MM.1S (cell line): ENCODE measurements around the gene DACH1.

Source experiments
- DNase-seq: peaks from one replicate; pipeline ENCODE4 v3.0.0-alpha.2; 2015
- H2AFZ ChIP-seq: fragments of 300-600 bp; sonication (generic); 2 replicates; pipeline ENCODE4 v1.6.0; 2016; ENCODE audit warnings: antibody characterized with exemption, low read length
- H3F3A ChIP-seq: fragments of 300-600 bp; sonication (generic); 2 replicates; pipeline ENCODE4 v1.6.1; 2016; ENCODE audit warnings: mild to moderate bottlenecking, antibody characterized with exemption, low read length, moderate library complexity, mixed read lengths; ENCODE audit not compliant: insufficient read depth
- H3K27ac ChIP-seq: fragments of 300-600 bp; sonication (generic); 2 replicates; pipeline ENCODE4 v1.5.1; 2016; ENCODE audit warnings: mild to moderate bottlenecking, low read length
- H3K27me3 ChIP-seq: fragments of 300-600 bp; sonication (generic); replicated peaks from 2 replicates; pipeline ENCODE4 v1.6.0; 2016; ENCODE audit warnings: low read length; ENCODE audit not compliant: insufficient read depth
- H3K36me3 ChIP-seq: fragments of 300-600 bp; sonication (generic); replicated peaks from 2 replicates; pipeline ENCODE4 v1.6.1; 2016; ENCODE audit warnings: mild to moderate bottlenecking, low read length, mixed read lengths; ENCODE audit not compliant: insufficient read depth
- H3K4me1 ChIP-seq: fragments of 300-600 bp; sonication (generic); 2 replicates; pipeline ENCODE4 v1.6.1; 2016; ENCODE audit warnings: low read length, mixed read lengths
- H3K4me2 ChIP-seq: fragments of 300-600 bp; sonication (generic); 2 replicates; pipeline ENCODE4 v1.6.0; 2016; ENCODE audit warnings: low read depth, low read length
- H3K4me3 ChIP-seq: fragments of 300-600 bp; sonication (generic); 2 replicates; pipeline ENCODE4 v1.5.1; 2016; ENCODE audit warnings: low read length, mixed read lengths
- H3K79me2 ChIP-seq: fragments of 300-600 bp; sonication (generic); 2 replicates; pipeline ENCODE4 v1.6.1; 2016; ENCODE audit warnings: mixed run types, low read length, mixed read lengths
- H3K9ac ChIP-seq: fragments of 300-600 bp; sonication (generic); 2 replicates; pipeline ENCODE4 v1.6.1; 2016; ENCODE audit warnings: low read length, mixed read lengths
- H3K9me2 ChIP-seq: fragments of 300-600 bp; sonication (generic); replicated peaks from 2 replicates; pipeline ENCODE4 v1.6.1; 2016; ENCODE audit warnings: mild to moderate bottlenecking, low read length, mixed read lengths; ENCODE audit not compliant: insufficient read depth
- H3K9me3 ChIP-seq: fragments of 300-600 bp; sonication (generic); replicated peaks from 2 replicates; pipeline ENCODE4 v1.6.1; 2016; ENCODE audit warnings: mild to moderate bottlenecking, low read length, mixed read lengths; ENCODE audit not compliant: insufficient read depth
- H4K20me1 ChIP-seq: fragments of 300-600 bp; sonication (generic); 2 replicates; pipeline ENCODE4 v1.6.1; 2016; ENCODE audit warnings: mild to moderate bottlenecking, low read length, moderate library complexity, mixed read lengths; ENCODE audit not compliant: insufficient read depth
- CTCF ChIP-seq: fragments of 300-600 bp; sonication (generic); IDR thresholded peaks from 2 replicates; pipeline ENCODE4 v1.5.1; 2016; ENCODE audit warnings: antibody characterized with exemption, low read length, mixed read lengths
- EZH2 ChIP-seq: fragments of 300-600 bp; sonication (generic); optimal IDR thresholded peaks from 2 replicates; pipeline ENCODE3; 2017; ENCODE audit warnings: low read depth, mild to moderate bottlenecking, antibody characterized with exemption, low read length, mixed read lengths
- EZH2phosphoT487 ChIP-seq: fragments of 300-600 bp; sonication (generic); IDR thresholded peaks from 2 replicates; pipeline ENCODE4 v1.6.1; 2018; ENCODE audit warnings: antibody characterized with exemption, low read length

DACH1 gene

GRCh38 chr13:71703138-71703537 lies 163.9 kb downstream of the DACH1 start:
- H2AFZ ChIP-seq: no peak overlapping the region
- H3F3A ChIP-seq: no peaks in the 10 kb centered on the region
- no peak overlapping the region for H3K4me3 ChIP-seq
- no peaks in the 10 kb centered on the region for H4K20me1 ChIP-seq
- H3K9me2 ChIP-seq: no peaks in the 10 kb centered on the region
- no peaks in the 10 kb centered on the region for H3K36me3 ChIP-seq
- no peak overlapping the region for H3K27ac ChIP-seq
- no peaks in the 10 kb centered on the region for H3K79me2 ChIP-seq
- no peaks in the 10 kb centered on the region for H3K4me1 ChIP-seq
- H3K9ac ChIP-seq: no peak overlapping the region
- H3K27me3 ChIP-seq: no peaks in the 10 kb centered on the region
- H3K4me2 ChIP-seq: no peak overlapping the region
- no peak for TF ChIP-seq CTCF
- no peak for TF ChIP-seq EZH2phosphoT487
- TF ChIP-seq EZH2: no peak
- no peak for DNase-seq
- H3K9me3 ChIP-seq: no peaks in the 10 kb centered on the region

- H3K9me2 ChIP-seq: no peaks in the 10 kb centered on the region
- H3K9ac ChIP-seq: no peak overlapping the region
- TF ChIP-seq EZH2: no peak
- no peak for TF ChIP-seq CTCF
- no peak for TF ChIP-seq EZH2phosphoT487
- H3K9me3 ChIP-seq: no peaks in the 10 kb centered on the region
- no peak overlapping the region for H3K27ac ChIP-seq
- H2AFZ ChIP-seq: no peak overlapping the region
- no peaks in the 10 kb centered on the region for H3F3A ChIP-seq
- no peaks in the 10 kb centered on the region for H4K20me1 ChIP-seq
- no peak for DNase-seq
- H3K4me3 ChIP-seq: no peak overlapping the region
- H3K36me3 ChIP-seq: no peaks in the 10 kb centered on the region
- no peaks in the 10 kb centered on the region for H3K4me1 ChIP-seq
- no peak overlapping the region for H3K4me2 ChIP-seq
- H3K27me3 ChIP-seq: no peaks in the 10 kb centered on the region
- H3K79me2 ChIP-seq: no peaks in the 10 kb centered on the region
Observed at GRCh38 chr13:71702253-71702652, 164.8 kb downstream of the DACH1 start.

GRCh38 chr13:71701741-71702140 lies 165.3 kb downstream of the DACH1 start:
- no peaks in the 10 kb centered on the region for H3K27me3 ChIP-seq
- DNase-seq: no peak
- no peaks in the 10 kb centered on the region for H3F3A ChIP-seq
- H3K4me1 ChIP-seq: no peaks in the 10 kb centered on the region
- no peaks in the 10 kb centered on the region for H3K79me2 ChIP-seq
- H3K9ac ChIP-seq: no peak overlapping the region
- H3K27ac ChIP-seq: no peak overlapping the region
- no peak overlapping the region for H2AFZ ChIP-seq
- H3K9me3 ChIP-seq: no peaks in the 10 kb centered on the region
- no peaks in the 10 kb centered on the region for H3K9me2 ChIP-seq
- H3K36me3 ChIP-seq: no peaks in the 10 kb centered on the region
- H3K4me2 ChIP-seq: no peak overlapping the region
- no peak overlapping the region for H3K4me3 ChIP-seq
- TF ChIP-seq CTCF: no peak
- TF ChIP-seq EZH2: no peak
- no peak for TF ChIP-seq EZH2phosphoT487
- no peaks in the 10 kb centered on the region for H4K20me1 ChIP-seq
